Globus pallidus (tissue), 1 donor: ENCODE data around the gene CIBAR2.
A peak's percentile ranks its signal among the peaks of the same experiment; 100 is the strongest.

ENCODE experiments used
- DNase-seq: peaks from one replicate; pipeline ENCODE4 v3.0.0-alpha.2; 2015; ENCODE audit warnings: low spot score

CIBAR2 gene

GRCh38 chr16:85103114-85104079 is 8.9 kb downstream of the CIBAR2 start:
- DNase-seq: no peak

GRCh38 chr16:85101956-85102630 is 10.2 kb downstream of the CIBAR2 start:
- DNase-seq: no peak

- DNase-seq: no peak
Observed at GRCh38 chr16:85100265-85100664, 12.0 kb downstream of the CIBAR2 start.

GRCh38 chr16:85098565-85098964 is 13.7 kb downstream of the CIBAR2 start:
- DNase-seq: no peak

GRCh38 chr16:85096921-85097320 is 15.4 kb downstream of the CIBAR2 start:
- DNase-seq: no peak

GRCh38 chr16:85094812-85095211 is 17.5 kb downstream of the CIBAR2 start:
- DNase-seq: no peak

- no peak for DNase-seq
Observed at GRCh38 chr16:85094176-85094805, 18.0 kb downstream of the CIBAR2 start.

- no peak for DNase-seq
Observed at GRCh38 chr16:85093705-85094104, 18.6 kb downstream of the CIBAR2 start.

GRCh38 chr16:85092851-85093250 is 19.4 kb downstream of the CIBAR2 start:
- DNase-seq: no peak

- DNase-seq: no peak
Observed at GRCh38 chr16:85092309-85092708, 20.0 kb downstream of the CIBAR2 start.

- no peak for DNase-seq
Observed at GRCh38 chr16:85091522-85091910, 20.8 kb downstream of the CIBAR2 start.

GRCh38 chr16:85090873-85091521 is 21.3 kb downstream of the CIBAR2 start:
- DNase-seq: peak; percentile 27

GRCh38 chr16:85090181-85090580 is 22.1 kb downstream of the CIBAR2 start:
- no peak for DNase-seq

GRCh38 chr16:85089525-85089924 is 22.7 kb downstream of the CIBAR2 start:
- DNase-seq: no peak

- DNase-seq: no peak
Observed at GRCh38 chr16:85088570-85089199, 23.6 kb downstream of the CIBAR2 start.

- no peak for DNase-seq
Observed at GRCh38 chr16:85087899-85088569, 24.2 kb downstream of the CIBAR2 start.

GRCh38 chr16:85086347-85087291 is 25.7 kb downstream of the CIBAR2 start:
- peak; percentile 46 for DNase-seq

GRCh38 chr16:85085721-85086120 is 26.6 kb downstream of the CIBAR2 start:
- no peak for DNase-seq

GRCh38 chr16:85084841-85085510 is 27.3 kb downstream of the CIBAR2 start:
- no peak for DNase-seq
